ENCODE measurements around the gene EPHB6.

Gene EPHB6

DNA sequence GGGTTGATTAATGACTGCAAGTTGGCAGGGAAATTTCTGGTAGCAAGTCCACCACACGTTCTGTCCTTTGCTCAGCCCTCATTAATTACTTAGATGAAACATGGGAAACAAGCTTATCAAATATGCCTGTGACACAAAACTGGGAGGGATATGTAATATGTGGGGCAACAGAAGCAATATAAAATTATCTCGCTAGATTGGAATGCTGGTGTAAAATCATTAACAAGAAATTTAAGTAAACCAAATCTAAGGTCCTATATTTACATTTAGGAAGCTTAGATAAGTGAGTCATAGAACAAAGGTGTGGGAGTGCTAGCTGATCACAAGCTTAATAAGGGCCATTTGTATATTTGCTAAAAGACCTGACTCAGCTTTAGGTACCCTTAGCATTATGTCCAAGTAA, 55.2 kb downstream of the EPHB6 start:
- TF ChIP-seq, protein P1, sequence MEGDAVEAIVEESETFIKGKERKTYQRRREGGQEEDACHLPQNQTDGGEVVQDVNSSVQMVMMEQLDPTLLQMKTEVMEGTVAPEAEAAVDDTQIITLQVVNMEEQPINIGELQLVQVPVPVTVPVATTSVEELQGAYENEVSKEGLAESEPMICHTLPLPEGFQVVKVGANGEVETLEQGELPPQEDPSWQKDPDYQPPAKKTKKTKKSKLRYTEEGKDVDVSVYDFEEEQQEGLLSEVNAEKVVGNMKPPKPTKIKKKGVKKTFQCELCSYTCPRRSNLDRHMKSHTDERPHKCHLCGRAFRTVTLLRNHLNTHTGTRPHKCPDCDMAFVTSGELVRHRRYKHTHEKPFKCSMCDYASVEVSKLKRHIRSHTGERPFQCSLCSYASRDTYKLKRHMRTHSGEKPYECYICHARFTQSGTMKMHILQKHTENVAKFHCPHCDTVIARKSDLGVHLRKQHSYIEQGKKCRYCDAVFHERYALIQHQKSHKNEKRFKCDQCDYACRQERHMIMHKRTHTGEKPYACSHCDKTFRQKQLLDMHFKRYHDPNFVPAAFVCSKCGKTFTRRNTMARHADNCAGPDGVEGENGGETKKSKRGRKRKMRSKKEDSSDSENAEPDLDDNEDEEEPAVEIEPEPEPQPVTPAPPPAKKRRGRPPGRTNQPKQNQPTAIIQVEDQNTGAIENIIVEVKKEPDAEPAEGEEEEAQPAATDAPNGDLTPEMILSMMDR (IDR thresholded peaks at IDR 0.05; ENCODE audit: insufficient read depth, low read depth, low read length, missing control alignments), result no peak

DNA sequence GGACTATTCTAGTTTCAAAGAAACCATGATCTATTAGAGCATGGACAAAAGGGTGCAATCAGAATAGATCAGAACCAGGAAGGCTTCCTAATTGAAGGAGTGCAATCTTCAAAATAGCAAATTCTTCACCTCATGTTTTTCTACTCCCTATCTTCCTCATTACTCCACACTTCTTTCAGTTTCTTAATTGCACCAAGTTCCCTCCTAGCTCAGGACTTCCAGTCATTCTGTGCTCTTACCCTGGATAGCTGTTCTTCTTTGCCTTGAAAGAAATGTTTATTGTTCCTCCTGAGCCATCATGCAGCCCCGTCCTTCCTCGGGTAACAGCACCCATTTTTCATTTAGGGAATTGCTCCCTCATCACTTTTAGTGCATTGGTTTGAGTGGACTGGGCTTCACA, 55.6 kb downstream of the EPHB6 start:
- no peak for DNase-seq (ENCODE audit: low read depth)
- H3K4me3 ChIP-seq (ENCODE audit: low read depth, low read length), result no peak overlapping the region
- TF ChIP-seq, protein P1 (IDR thresholded peaks at IDR 0.05; ENCODE audit: insufficient read depth, low read depth, low read length, missing control alignments), result no peak

More for the DNA sequence above, 55.2 kb downstream of the EPHB6 start:
- no peak for DNase-seq (ENCODE audit: low read depth)
- H3K4me3 ChIP-seq (ENCODE audit: low read depth, low read length), result no peak overlapping the region

DNA sequence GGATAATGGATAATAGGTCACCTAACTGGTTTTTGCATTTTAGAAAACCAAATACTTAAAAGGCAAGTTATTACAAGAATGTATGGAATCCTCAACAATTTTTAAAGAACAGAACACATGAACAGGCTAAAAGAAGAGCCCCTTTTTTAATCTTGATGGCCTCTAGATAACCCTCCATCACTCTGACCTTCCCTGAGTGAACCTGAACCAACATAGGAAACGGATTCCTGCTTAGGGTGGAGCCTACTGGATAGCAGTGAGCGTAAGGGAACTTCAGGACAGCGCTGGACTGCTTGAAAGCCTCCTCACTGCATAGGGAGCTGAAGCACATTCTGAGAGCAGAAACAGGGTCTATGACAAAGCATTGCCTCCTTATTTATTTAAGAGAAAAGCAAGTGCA, 58.2 kb downstream of the EPHB6 start:
- DNase-seq (ENCODE audit: low read depth), result no peak
- H3K4me3 ChIP-seq (ENCODE audit: low read depth, low read length), result no peak overlapping the region
- TF ChIP-seq, protein P1 (IDR thresholded peaks at IDR 0.05; ENCODE audit: insufficient read depth, low read depth, low read length, missing control alignments), result no peak

DNA sequence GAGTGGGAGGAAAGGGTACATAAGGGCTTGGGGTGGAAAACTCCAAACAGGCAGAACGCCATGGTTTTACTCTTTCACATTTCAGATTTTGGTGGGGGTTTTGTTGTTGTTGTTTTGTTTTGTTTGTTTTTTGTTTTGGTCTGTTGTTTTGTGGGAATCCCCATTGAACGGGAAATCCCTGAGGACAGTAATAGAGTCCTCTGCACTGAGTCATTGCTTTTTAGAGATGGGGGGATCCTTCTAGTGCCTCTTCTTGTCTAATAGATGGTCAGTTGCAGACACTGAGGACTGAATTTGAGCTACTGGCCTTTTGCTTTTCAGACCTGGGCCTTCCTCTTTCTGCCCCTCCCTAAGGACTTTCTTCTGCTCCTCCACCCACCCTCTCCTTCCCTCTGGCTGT, 58.7 kb downstream of the EPHB6 start:
- TF ChIP-seq, protein P1 (IDR thresholded peaks at IDR 0.05; ENCODE audit: insufficient read depth, low read depth, low read length, missing control alignments), result no peak
- H3K4me3 ChIP-seq (ENCODE audit: low read depth, low read length), result no peak overlapping the region
- DNase-seq (ENCODE audit: low read depth), result no peak

DNA sequence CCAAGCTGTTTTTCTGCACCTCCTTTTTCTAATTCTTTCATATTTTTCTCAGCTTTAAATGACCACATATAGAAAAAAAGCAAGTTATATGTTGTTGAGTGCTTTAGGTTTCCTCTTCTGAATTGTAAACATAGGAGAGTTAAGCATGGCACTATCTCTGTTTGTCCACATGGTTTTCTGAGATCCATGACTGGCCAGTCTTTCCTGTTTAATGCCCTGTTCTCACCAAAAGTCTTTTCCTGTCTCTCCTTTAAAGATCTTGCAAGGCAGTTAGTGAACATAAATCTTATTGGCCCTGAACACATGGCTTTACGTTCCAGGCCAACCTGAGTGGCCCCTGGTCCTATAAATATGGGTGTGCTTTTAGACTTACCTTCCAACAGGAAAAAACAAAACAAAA, 59.2 kb downstream of the EPHB6 start:
- DNase-seq (ENCODE audit: low read depth), result no peak
- TF ChIP-seq, protein P1 (IDR thresholded peaks at IDR 0.05; ENCODE audit: insufficient read depth, low read depth, low read length, missing control alignments), result no peak
- H3K4me3 ChIP-seq (ENCODE audit: low read depth, low read length), result no peak overlapping the region

DNA sequence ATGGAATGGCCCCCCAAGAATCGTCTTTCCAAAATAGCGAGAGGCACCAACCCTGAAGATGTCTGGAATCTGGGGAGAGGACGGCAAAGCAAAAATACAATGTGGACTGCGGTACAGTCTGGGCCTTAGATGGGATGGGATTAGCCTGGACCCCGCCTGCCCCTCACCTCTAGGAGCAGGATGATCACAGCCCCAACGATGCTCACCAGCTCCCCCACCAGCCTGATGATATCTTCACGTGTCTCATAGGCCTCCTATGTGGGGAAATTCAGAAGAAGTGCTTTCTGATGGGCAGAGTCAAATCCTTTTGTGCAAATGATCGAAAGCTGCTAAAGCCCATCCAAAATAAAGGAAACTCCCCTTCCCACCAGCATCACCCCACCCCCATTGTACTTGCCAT, 60.4 kb downstream of the EPHB6 start:
- H3K4me3 ChIP-seq (ENCODE audit: low read depth, low read length), result no peak overlapping the region
- no peak for DNase-seq (ENCODE audit: low read depth)
- TF ChIP-seq, protein P1 (IDR thresholded peaks at IDR 0.05; ENCODE audit: insufficient read depth, low read depth, low read length, missing control alignments), result no peak

DNA sequence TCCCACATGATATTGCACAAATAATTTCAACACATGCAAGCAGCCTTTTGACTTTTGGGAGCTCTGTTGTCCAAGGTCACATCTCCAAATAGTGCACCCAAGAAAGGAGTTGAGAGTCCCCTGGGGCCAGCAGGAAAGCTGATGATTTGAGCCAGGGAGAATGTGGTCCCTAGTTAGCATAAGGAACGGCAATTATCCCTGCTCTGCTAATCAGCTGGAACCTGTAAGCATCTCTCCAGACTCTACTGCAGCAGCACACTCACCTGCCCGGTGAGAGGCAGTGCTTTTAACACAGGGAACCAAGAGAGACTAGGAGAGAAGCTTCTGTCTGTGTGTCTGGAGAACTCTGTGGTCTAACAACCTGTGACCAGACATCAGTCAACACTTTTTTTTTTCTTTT, 61.6 kb downstream of the EPHB6 start:
- H3K4me3 ChIP-seq (ENCODE audit: low read depth, low read length), result no peak overlapping the region
- TF ChIP-seq, protein P1 (IDR thresholded peaks at IDR 0.05; ENCODE audit: insufficient read depth, low read depth, low read length, missing control alignments), result no peak
- DNase-seq (ENCODE audit: low read depth), result no peak
